Measurements from ENCODE around the gene NRG3.

- TF ChIP-seq, protein P1, sequence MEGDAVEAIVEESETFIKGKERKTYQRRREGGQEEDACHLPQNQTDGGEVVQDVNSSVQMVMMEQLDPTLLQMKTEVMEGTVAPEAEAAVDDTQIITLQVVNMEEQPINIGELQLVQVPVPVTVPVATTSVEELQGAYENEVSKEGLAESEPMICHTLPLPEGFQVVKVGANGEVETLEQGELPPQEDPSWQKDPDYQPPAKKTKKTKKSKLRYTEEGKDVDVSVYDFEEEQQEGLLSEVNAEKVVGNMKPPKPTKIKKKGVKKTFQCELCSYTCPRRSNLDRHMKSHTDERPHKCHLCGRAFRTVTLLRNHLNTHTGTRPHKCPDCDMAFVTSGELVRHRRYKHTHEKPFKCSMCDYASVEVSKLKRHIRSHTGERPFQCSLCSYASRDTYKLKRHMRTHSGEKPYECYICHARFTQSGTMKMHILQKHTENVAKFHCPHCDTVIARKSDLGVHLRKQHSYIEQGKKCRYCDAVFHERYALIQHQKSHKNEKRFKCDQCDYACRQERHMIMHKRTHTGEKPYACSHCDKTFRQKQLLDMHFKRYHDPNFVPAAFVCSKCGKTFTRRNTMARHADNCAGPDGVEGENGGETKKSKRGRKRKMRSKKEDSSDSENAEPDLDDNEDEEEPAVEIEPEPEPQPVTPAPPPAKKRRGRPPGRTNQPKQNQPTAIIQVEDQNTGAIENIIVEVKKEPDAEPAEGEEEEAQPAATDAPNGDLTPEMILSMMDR (IDR thresholded peaks at IDR 0.05; ENCODE audit: control extremely low read depth in 1 of 3, insufficient read depth in 1 of 3, low read depth in 1 of 3, low read length in 3 of 3) = no peak
- TF ChIP-seq TAF1 (IDR thresholded peaks at IDR 0.05; ENCODE audit: low read depth, low read length) (no peak), CEBPB (IDR thresholded peaks at IDR 0.05; ENCODE audit: low read depth, low read length) (no peak), POLR2A (IDR thresholded peaks at IDR 0.05; ENCODE audit: control extremely low read depth in 1 of 2, low read depth in 2 of 2, low read length in 2 of 2) (no peak), POLR2AphosphoS5 (IDR thresholded peaks at IDR 0.05; ENCODE audit: low read depth, low read length) (no peak), KDM5A (IDR thresholded peaks at IDR 0.05; ENCODE audit: low read length) (no peak), MAX (IDR thresholded peaks at IDR 0.05) (no peak), GABPA (IDR thresholded peaks at IDR 0.05; ENCODE audit: borderline replicate concordance, insufficient read depth, low read length) (no peak)
These were observed 1067.5 kb downstream of the NRG3 start for GRCh38 chr10:82942286-82943099.
